Daoy (cell line): ENCODE data around the gene GRIFIN. TPM values are rescaled to one million over a fixed set of nuclear protein-coding genes. Genes with fewer than 3 reads are reported as not detected.

ENCODE experiments used
- DNase-seq: peaks from one replicate; pipeline ENCODE4 v3.0.0-alpha.2; 2015; ENCODE audit warnings: low read depth
- total RNA-seq: library from RNA; depleted of rRNA; stranded (reverse); fragments of >200 nt; shearing (Covaris generic); gene quantifications from 2 replicates; pipeline ENCODE4 v1.2.3, GENCODE V29; 2014

Gene GRIFIN
- total RNA-seq, 1 experiment from 2014 or later, result not detected

DNA sequence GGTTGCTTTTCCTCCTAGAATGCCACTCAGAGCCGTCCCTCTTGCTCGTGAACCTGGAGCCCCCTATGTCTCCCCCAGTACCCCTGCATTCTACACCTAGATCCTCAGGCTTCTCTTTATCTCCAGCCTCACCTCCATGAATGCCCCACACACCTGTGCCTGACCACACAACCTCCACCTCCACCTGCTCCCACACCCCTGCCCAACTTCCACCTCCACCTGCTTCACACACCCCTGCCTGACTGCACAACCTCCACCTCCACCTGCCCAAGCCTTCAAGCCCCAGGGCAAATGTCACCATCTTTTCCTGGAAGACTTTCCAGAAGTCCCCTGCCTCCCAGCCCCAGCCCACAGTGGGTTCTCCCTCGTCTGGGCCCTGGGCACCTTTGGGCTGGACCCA, 36.5 kb upstream of the GRIFIN start:
- DNase-seq, result no peak

DNA sequence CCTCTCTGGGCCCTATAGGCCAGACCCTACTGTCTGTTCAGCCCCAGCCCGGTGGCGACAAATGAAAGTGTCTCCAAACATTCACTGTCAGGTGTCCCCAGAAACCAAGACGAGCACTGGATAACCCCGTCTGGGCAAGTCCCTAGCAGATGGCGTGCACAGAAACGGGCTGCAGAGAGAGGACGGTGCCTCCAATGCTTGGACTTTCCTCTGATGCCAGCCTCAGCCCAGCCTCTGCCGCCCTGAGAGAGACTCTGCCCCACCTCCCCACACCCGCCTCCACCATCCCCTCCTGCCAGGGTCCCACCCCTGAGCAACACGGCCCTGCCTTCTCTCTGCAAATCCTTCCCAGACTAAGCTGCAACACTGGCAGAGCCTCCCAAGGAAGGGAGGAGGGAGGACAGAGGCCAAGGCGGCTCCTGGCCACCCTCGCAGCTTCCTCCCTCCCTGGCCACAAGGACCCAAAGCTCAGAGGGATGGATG, 36.0 kb upstream of the GRIFIN start:
- DNase-seq, result no peak

DNA sequence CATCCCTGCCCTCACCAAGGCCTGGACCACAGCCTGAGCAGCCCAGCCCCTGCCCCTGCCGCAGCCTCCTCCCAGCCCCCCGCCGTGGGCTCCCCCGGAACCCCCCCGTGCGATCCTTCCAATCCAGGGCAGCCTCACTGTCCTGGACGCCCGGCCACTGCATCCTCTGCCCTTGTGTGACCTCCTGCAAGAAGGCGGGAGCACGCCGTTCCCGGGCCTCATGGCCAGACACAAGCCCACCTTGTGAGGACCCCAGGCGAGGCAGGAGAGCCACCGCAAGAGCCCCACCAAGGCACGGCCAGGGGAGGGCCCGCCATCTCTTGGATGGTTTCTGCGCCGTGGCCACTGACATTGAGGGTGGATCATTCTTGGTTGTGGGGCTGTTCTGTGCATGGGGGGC, 35.6 kb upstream of the GRIFIN start:
- DNase-seq, result no peak

DNA sequence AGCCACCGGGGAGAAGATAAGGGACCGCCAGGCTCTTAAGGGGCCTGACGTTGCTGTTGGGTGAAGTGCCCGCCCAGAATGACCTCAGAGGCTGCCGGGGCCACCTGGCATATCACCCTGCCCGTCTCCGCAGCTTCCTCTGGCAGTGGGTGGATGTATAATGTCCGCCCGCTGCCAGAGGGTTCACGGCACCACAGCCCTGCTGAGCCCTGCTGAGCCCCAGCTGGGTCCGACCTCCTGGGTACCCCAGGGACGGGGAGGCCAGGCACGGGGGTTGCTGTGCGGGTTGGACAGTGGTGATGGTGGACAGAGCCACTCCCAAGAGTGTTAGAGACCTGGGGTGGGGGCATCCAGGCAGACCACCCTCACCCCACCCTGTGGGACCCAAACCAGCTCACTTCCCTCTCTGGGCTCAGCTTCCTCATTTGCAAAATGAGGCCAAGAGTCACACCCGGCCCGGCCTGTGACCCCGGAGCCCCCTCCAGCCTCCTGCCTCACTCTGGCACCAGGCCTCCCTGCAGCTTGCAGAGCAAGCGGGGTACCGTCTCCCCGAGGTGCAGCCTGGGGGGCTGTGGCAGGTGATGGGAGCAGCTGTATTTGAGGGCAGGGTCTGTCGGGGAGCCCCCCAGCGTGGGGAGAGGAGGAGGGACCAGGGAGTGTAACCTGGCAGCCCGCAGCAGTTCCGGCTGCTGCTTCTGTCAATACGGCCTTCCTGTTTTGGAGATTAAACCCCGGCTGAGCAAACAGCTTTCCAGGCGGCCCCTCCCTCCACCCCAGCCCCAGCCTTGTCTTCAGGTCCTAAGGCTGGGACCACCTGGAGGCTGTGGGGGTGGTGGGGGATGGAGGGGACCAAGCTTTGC, 34.9 kb upstream of the GRIFIN start:
- DNase-seq, result peak; percentile 83

DNA sequence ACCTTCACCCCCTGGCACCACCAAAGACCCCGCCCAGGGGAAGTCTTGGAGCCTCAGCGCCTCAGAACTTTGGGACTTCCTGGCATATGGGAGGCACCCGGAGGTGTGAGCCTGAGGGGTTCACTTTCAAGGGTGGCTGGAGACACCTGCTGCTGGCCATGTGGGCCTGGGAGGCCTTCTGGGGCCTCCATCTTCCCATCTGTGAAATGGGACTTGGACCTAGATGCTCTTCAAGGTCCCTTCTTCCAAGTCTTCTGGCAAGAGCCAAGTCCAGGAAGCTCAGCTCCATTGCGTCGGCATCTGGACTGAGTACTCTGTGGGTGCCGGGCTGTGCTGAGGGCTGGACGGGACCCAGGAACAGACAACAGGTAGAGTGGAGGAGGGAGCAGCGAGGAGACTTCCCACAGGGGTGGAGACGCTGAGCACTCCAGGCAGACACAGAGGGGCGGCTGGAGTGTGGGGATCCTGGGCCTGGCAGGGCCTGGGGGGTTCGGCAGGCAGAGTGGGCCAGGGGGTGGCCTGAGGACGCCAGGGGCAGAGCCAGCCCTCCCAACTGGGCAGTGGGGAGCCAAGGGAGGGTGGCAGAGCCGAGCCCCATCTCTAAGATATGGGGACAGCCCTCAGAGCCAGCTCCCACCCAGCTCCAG, 34.1 kb upstream of the GRIFIN start:
- DNase-seq, result no peak

DNA sequence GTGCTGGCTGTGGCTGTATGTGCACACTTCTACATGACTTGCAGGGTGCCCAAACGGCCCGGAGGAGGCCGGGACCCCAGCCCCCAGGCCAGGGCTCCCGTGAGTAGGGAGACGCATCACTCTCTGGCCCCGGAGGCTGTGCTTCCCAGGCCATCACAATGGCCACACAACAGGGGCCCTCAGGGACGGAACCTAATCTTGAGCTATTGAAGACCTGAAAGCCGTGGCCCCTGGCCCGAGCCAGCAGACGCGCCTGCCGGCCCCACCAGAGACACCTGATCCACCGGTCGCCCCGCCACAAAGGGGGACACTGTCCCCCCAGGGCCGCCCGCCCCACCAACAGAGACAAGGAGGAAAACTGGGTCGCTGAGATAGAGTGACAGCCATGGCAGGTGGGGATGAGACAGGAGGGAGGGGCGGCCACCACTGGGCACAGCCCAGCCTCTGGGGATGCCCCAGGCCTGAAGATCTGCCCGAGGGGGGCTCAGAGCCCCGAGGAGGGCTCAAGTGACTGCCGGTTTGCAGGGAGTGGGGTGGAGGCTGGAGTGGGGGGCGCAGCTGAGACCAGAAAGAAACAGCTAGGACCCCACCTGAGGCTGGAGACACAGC, 33.2 kb upstream of the GRIFIN start:
- DNase-seq, result no peak

DNA sequence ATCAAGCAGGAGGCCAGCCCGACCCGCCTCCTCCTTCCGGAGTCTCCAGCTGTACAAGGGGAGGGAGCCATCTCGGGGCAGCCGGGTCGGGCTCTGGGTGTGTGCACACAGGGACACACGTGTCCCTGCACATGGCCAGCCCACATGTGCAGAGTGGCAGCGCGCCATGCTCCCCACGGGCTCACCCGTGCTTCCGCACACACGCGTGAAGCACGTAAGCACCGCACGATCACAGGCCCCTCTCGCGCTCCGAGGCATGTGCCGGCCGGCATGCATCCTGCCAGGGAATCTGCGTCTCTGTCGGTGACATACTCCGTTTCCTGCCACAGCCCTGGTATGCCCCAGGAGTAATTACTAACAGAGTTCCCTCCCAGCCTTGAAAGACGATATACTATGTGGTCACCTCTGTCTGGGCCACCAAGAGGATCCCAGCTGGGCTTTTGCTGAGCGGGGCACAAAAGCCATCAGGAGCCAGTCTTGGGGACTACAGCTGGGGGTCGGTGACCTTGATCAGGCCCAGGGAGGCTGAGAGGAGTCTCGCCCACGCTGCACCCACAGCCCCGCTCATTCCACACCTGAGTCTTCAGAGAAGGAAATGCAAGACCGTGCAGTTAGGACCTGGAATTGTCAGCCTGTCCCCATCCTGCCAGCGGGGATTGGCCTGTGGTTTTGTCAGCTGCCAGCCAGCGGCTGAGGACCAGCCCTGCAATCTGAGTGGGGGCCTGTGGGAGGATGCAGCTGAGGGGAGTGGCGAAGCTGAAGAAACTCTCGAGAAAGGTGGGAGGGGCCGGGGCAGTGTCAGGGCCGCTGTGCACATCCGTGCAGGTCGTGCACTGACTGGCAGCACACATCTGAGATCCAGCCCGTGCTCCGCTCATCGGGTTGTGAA, 32.4 kb upstream of the GRIFIN start:
- peak; percentile 89 for DNase-seq

DNA sequence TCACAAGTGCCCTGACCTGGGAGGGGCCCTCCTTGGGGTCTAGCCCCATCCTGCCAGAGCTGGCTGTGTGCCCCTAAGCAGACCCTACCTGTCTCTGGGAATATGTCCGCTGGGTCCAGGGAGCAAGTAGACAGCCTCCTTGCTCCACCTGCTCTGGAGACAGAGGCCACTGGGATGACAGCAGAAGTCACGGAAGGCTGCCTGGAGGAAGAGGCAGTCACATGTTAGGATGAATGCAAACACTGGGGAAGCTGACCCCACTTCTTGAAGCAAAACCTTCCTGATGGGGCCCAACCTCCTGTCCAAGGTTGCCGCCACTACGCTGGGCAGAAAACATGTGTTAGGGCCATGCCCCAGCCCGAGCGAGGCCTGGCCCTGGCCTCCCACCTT, 31.7 kb upstream of the GRIFIN start:
- no peak for DNase-seq

DNA sequence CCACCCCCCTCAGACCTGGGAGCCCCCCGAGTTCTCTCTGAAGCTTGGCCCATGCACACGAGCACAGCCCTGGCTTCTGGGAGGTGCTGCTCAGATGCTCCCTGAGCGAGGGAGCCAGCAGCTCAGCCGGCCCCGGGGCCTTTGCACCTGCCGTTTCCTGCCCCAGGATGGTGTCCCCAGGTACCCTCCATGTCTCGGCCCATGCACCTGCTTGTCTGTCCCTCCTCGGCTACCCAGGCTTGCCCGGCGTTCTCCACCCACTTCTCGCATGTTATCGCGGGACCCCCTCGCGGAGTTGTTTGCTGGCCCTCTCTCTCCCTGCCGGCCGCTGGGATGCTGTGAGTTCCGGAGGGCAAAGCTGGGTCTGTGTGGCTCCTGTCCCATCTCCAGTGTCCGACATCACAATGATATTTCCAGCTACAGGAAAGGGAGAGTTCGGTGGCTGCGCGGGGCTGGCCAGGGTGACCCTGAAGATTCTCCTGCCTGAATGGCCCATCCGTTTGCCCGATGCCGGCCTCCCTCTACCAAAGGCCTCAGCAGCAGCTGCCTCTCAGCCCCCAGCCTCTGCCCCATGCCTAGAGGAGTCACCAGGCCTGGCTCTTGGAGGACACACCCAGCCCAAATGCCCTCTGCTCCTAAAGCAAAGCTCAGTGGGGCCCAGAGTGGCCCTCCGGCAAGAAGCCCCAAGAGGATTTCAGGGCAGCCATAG, 31.2 kb upstream of the GRIFIN start:
- no peak for DNase-seq

DNA sequence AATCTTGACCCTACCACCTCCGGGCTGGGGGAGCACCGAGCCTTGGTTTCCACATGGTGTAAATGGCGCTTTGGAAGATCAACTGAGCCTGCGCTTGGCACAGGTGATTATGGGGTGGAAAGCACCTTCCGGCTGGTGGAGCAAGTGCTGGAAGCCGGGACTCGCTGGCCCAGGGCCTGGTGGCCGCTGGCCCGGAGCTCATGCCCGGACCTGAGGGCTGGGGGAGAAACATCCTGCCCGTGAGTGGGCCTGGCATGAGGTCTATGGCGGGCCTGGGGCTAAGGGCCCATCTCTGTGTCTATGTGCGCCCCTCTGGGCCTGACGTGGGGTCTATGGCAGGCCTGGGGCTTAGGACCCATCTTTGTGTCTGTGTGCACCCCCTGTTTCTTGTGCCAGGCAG, 29.2 kb upstream of the GRIFIN start:
- no peak for DNase-seq

DNA sequence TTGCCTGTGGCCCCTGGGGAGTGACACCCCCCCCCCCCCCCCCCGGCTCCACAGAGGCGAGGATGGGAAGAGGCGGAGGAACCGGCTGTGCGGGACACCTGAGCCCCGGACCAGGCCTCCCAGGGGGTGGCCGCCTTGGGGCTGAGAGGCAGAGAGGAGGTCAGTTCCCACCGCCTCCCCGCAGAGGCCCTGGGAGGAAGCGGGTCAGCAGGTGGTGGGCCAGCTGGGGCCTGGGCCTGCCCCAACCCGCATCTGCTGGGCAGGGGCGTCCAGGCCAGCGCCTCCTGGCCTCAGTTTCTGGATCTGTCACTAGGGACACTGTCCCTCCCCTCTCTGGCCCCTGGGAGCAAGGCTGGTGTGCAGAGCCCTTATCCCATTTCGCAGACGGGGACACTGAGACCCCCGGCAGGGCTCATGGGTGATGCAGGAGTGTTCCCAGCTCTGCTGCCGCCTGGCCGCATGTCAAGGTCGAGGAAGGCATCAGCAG, 28.7 kb upstream of the GRIFIN start:
- no peak for DNase-seq

DNA sequence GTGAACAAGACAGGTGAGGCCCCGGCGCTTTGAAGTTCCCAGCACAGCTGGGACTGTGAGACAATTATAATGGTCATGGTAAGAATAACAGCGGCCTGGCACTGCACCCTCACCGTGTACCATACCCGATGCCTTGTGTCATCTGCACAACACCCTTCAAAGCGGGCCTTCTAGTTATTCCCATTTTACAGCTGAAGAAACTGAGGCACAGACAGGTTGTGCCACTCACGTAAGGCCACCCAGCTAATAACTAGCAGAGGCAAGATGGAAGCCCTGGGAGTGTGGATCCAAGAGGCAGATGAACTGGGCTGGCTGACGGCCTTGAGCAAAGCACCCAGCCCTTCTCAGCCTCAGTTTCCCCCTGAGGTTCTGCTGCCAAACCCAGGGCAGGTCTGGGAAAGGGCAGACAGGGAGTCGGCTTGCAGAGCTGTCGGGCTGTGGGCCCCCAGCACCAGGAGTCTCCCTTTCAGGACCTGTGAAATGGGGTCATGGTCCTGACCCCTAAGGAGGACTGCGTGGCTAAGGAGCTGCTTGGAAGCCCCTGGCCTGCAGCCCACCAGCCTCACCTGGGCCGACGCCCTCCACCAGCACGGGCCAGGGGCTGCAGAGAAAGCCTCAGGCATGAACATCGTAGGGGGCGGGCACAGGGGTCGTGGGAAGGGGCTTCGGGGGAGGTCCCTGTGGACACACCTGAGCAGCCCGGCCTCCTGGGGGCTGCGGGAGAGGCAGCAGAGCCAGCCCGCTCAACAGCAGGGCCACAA, 28.1 kb upstream of the GRIFIN start:
- DNase-seq, result no peak

DNA sequence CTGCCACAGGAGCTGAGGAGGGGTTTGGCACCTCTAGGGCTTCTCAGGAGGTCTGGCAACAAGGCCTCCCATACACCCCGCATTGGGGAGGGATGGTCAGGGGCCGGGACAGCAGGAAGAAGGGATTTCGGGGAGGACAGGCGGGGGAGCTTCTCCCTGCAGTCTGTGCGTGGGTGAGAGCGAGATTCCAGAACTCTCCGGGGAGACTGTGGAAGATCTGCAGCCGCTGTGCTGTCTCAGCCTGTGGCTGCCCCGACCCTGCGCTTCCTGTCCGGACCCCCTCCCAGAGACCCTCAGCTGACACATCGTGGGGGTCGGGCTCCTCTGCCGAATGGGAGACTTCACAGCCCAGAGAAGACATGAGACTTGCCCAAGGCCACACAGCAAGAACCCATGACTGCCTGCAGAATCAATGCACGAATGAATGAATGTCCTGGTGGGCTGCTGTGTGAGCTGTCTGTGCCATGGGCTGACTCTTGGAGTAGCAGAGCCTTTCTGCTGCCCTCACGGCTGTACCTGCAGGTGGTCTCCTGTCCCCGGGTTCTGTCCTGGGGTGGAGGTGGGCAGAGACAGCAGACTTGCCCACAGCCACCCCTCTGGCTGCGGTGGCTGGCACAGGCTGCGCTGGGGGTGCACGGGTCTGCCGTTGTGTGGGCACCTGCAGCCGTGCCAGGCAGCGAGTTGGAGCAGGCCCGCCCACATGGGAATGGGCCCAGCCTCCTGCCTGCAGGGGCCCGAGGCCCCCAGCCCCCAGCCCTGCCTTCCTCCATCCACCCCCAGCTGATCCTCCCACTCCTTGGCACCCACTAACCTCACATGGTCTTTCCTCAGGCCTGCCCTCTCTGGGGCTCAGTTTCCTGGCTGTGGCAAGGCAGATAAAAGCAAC, 27.1 kb upstream of the GRIFIN start:
- no peak for DNase-seq

DNA sequence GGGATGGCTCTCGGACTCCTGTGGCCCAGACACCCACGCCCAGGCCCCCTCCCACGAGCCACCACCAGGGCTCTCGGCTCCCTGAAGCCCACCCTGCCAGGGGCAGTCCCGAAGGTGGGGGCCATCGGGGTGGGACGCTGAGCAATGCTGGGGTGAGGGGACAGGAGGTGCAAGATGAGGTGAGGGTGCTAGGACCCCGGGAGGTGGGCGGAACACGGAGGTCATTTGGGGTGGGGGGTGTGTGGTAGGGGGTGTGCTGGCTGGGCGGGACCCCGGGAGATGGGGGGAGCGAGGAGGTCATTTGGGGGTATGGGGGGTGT, 26.4 kb upstream of the GRIFIN start:
- DNase-seq, result no peak

DNA sequence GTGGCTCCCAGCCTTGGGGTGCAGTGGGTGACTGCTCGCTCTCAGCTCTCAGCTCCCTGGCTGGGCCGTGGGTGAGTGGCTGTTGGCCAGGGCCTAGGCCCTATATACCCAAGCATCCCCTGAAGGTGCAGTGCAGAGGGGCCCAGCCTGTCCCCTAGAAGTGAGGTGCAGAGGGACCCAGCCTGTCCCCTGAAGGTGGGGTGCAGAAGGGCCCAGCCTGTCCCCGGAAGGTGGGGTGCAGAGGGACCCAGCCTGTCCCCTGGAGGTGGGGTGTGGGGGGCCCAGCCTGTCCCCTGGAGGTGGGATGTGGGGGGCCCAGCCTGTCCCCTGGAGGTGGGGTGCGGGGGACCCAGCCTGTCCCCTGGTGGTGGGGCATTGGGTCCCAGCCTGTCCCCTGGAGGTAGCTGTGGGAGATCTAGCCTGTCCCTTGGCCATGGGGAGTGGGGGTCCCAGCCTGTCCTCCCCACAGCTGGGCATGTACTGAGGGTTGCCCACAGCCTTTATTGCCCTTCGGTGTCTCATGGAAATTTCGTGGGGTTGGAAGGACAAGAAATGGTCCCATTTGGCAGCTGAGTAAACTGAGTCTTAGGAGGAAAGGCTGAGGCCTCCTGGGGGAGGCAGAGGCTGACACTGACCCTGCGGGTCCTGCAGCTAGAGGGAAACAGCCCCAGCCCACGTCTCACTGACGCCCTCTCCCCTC, 25.9 kb upstream of the GRIFIN start:
- no peak for DNase-seq

DNA sequence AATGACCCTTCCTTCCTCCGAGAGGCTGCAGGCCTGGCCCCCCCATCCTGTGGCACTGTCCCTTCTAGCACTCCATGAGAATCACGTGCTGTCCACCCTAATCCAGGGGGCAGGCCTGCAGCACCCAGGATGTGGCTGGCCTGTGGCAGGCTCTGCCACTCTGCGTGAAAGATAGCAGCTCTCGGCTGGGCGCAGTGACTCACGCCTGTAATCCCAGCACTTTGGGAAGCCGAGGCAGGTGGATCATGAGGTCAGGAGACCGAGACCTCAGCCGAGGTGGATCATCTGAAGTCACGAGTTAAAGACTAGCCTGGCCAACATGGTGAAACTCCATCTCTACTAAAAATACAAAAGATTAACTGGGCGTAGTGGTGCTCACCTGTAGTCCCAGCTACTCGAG, 24.5 kb upstream of the GRIFIN start:
- DNase-seq, result no peak

DNA sequence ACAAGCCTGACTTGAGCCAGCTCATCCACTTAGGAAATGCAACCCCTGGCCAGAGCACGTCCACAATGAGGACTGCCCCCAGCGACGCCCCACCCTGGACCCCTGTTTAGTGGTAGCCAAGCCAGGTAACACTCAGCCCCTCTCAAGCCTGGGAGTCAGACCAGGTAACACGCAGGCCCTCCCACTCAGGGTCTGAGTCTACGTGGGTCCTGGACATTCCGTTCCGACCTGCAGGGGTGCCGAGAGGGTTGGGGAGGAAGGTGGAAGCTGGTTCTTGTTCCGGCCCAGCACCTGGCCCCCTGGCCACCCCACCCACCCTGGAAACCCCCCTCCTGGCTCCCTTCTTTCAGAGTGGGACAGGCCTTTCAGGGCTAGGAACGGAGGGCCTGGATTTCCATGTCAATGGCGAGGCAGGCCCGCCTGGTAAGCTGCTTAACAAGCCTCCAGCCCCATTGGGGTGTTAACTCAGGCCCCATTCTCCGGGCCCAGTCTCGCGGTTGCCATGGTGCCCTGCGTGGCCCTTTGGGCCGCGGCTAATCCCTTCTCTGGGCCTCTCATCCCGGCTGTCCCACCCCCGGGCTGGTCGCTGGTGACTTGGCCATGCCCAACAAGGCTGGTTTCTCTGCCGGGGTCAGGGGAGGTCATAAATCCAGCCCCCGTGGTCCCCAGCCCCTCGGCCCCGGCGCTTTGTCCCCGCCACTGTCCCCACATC, 23.7 kb upstream of the GRIFIN start:
- no peak for DNase-seq

DNA sequence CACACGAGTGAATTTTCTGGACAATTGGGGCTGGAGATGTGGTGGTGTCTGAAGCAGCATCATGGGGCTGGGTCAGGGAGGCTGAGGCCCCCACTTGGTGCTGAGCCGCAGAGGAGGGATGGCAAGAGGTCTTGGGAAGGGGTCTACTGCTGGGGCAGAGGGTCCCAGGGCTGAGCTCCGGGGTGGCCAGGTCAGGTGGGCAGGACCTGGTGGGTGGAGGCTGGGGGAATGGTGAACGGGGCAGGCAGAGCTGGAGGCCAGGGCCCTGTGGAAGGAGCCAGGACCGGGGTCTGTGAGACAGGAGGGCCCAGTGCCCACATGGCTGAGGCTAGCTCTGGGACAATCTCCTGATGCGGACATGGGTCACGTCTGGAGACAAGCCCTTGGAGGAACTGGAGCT, 23.0 kb upstream of the GRIFIN start:
- DNase-seq, result no peak
